SHP77 treated with DMSO at 0.1 percent for 48 hours (cell line): ENCODE results near the gene ZNF514.

ENCODE experiments used
- DNase-seq: peaks from one replicate; lab custom pipeline; 2025; lab: John Stamatoyannopoulos, UW

Gene ZNF514

GRCh38 chr2:95159690-95160449 is at the start of gene ZNF514:
Gene ZNF514, minus strand, starts transcription at chr2:95159848. Its CDS starts 6,595 bp downstream, at chr2:95153253.
- DNase-seq = peak; percentile 6

- DNase-seq = no peak
Measured at GRCh38 chr2:95208106-95208505, 48.5 kb upstream of the ZNF514 start.

DNA sequence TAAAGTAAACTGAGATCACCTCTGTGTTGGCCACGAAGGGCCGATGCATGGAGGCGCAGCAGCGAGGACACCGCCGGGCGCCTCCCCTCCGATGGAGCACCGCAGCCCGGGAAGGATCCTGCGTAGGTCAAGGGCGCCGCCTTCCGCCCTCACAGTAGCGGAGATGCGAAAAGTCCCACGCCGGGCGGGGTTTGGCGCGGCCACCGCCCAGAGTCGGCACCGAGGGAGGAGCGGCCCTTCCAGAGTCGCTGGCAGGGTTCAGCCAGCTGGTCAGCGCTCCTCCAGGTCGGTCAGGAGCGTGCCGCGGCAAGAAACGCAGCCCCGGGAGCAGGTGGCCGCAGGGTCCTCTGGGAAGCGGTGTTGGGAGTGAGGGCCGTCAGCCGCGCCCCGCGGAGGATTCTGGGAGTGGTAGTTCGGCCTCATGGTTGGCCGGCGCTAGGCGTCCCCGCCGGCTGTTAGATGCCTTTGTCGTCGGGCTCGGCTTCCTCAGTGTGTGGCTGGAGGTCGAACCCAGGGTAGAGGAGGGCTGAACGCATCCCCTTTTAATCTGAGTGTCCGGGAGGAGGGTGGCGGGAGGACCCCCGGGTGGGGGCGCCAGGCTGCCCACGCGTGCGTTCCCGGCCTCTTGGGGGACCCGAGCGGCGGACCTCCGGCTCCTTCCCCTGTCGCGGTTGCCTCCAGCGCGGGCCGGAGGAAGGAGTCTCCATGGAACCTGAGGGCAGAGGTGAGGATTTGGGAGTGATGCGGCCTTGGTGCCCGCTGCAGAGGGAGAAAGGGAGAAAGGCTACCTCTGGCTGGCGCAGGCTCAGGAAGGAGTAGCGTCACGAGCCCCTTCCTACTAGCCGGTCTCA is 47.7 kb upstream of the ZNF514 start, which contains the start of gene ZNF892:
ZNF892 (plus strand) TSS at position 411 of the 851 bp plus-strand sequence; CDS start at position 706, 295 bp downstream.
- DNase-seq = peak; percentile 78

DNA sequence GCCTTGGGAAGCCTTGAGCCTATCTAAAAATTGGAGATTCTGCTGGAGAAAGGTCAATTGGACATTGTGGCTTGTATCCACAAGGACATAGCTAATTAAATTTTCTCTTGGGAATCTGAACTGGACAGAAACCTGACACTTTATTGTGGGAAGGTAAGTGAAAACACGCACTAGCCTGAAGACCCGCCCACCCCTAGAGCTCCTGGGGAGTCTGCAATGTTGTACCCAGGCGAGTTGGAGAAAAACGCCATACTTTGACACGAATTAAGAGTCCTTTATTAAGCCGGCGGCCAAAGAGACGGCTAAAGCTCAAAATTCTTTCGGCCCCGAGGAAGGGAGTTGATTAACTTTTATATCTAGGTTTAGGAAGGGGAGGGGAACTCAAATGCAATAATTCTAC is 46.4 kb upstream of the ZNF514 start:
- DNase-seq = no peak

- DNase-seq = no peak
Measured at GRCh38 chr2:95204396-95204795, 44.7 kb upstream of the ZNF514 start.

DNA sequence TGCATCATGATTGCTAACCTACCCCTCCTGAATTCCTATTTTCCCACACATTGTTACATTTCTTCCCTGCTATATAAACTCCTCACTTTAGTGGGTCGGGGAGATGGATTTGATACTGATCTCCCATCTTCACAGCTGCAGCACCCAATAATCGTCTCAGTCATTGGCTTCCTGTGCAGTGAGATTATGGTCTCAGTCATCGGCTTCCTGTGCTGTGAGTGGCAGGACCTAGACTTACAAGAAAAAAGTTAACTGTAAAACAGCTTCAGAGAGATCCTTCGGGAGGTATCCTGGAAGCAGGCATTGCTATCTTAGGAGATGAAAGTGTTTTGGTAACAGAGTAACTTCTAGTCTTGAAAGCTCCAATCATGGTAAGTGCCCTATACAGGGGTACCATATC is 44.3 kb upstream of the ZNF514 start:
- DNase-seq = no peak

DNA sequence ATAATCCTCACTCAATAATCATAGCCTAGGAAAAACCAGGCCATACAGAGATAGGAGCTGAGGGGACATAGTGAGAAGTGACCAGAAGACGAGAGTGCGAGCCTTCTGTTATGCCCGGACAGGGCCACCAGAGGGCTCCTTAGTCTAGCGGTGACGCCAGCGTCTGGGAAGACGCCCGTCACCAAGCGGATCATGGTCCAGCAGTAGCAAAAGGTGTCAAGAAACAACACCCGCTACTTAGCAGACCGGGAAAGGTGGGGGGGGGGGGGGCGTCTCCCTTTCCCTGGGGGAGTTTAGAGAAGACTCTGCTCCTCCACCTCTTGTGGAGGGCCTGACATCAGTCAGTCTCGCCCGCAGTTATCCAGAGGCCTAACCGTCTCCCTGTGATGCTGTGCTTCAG is 33.3 kb upstream of the ZNF514 start:
- DNase-seq = peak; percentile 3

DNA sequence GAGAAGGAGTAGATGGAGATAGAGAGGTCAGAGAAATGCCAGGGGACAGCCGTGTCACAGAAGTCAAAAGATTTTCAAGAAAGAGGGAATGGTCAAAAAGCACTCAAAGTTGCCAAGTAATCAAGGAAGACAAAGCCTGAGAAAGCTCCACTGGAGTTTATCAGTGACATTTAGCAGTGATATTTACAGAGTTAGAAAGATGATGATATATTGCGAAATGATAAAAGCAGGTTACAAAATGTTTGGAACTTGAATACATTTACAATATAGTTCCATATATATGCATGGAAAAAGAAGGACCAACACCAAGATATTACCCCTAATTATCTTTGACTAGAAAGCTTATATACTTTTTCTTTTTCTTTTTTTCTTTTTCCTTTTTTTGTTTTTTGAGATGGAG is 26.3 kb upstream of the ZNF514 start:
- DNase-seq = no peak

- DNase-seq = no peak
Measured at GRCh38 chr2:95185197-95185596, 25.5 kb upstream of the ZNF514 start.

GRCh38 chr2:95181774-95182173 is 22.1 kb upstream of the ZNF514 start:
- DNase-seq = no peak

DNA sequence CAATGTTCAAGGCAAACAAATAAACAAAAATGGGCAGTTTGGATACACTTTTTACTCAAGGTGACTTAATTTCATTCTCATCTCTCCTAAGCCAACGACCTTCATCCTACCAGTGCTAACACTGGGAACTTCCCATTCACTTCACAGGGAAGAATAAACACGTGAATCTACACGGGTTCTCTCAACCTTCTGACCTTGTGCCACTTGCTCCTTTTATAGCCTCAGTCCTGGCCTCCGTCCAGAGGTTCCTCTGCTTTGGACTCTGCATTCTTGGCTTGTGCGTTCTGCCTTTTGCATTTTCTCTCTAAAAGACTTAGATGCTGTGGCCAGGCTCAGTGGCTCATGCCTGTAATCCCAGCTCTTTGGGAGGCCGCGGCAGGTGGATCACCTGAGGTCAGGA is 19.8 kb upstream of the ZNF514 start:
- DNase-seq = no peak

DNA sequence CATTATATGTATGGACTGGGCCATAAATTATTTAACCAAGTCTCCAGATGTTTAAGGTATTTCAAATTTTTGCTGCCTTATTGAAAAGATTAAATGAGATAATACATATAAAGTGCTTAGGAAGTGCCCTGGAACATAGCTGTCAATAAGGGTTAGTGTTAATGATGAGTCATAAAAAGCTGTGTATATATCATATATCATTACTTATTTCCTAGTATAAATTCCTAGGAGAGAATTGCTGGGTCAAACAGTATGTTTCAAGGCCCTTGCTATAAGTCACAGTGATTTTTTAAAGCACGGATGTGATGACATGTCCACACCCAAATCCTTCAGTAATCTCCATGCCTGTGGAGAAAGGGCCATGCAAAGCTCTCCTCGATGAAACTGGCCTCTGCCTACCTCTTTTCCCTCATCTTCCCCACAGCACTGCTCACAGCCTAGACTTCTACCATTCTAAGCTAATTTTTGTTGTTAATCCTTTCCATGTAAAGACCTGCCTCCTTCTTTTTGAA is 14.4 kb upstream of the ZNF514 start:
- DNase-seq = no peak

- DNase-seq = no peak
Measured at GRCh38 chr2:95171902-95172301, 12.3 kb upstream of the ZNF514 start.

GRCh38 chr2:95166065-95166763 is 6.6 kb upstream of the ZNF514 start:
- no peak for DNase-seq

GRCh38 chr2:95165371-95166064 is 5.9 kb upstream of the ZNF514 start, which contains the start of gene ZNF2:
Gene ZNF2, plus strand, starts transcription at chr2:95165809. Its CDS starts 10,418 bp downstream, at chr2:95176227.
- peak; percentile 91 for DNase-seq

DNA sequence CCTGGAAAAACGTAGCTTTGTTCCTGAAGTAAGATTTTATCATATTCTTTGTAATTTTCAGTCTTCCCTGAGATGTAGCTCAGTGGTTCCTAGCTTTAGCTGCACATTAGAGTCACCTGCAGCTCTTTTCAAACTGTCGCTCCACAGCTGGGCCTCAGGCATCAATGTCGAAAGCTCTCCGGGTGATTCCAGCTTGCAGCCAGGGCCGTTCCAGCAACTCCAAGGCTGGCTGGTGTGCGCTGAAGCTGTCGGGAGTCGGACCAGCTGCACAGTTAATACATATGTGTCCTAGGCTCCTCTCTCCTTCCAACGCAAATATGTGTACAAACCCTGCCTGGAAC is 5.4 kb upstream of the ZNF514 start:
- DNase-seq = no peak

DNA sequence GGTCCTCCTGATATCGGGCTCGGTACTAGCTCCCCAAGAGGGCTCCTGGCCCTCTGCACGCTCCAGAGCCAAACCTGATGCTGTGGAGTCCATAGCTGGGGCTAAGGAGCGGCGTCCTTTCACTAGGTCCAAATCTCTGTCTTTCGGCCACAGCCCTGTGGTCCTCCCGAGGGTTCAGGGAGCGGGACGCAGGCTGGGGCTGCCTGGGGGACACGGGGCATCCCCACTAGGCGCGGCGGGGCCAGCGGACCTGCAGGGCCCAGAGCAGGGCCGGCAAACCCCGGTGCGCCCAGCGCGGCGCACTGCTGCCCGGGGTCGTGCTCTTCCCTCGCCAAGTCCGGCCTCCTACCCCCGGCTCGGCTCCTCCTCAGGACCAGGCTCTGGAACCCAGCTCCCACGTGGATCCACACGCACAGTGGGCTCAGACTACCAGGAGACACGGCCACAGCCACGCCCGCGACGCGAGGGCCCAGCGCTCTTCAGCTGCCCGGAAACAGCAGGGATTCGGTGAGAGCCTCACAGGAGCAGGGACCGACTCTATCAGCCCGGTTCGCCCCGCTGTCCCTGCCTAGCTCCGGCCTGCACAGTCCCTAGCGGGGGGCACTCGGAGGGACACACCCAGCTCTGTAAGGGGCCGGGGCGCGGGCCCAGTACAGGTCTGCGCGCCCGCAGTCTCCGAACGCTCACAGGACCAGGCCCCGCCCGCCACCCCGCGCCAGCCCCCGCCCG is 593 bp downstream of the ZNF514 start:
- no peak for DNase-seq

DNA sequence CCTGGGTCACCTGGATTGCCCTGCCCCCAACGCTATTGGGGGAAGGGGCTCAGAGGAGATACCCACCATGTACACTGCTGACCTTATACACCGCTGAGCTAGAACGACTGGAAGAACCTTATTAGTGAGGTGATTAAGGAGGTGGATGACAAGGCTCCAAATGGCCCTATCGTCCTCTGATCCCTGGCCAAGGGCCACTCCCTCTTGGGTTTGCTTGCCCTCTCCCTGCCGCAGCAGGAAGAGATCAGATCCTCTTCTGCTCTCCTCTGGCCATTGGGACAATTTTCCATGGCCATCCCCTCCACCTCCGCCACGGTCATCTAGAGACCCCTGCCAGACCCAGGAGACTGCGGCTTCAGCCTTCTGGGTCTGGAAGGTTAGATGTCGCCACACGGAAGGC is 1.2 kb downstream of the ZNF514 start:
- no peak for DNase-seq

- no peak for DNase-seq
Measured at GRCh38 chr2:95149397-95149984, 10.2 kb downstream of the ZNF514 start.

GRCh38 chr2:95143838-95144237 is 15.8 kb downstream of the ZNF514 start:
- no peak for DNase-seq

- no peak for DNase-seq
Measured at GRCh38 chr2:95138702-95139101, 20.9 kb downstream of the ZNF514 start.
